AG09319 (cell line): ENCODE data around the gene FRRS1.

Experiments used
- DNase-seq: peaks from one replicate; pipeline ENCODE4 v3.0.0-alpha.2; 2010; ENCODE audit warnings: low read depth; ENCODE audit errors: extremely low read depth
- TF ChIP-seq, protein P1 (sequence below): IDR thresholded peaks from 2 replicates; pipeline ENCODE4 v1.5.1; 2011; ENCODE audit warnings: low read depth, mild to moderate bottlenecking, inconsistent platforms, low read length, moderate library complexity

FRRS1 gene

DNA sequence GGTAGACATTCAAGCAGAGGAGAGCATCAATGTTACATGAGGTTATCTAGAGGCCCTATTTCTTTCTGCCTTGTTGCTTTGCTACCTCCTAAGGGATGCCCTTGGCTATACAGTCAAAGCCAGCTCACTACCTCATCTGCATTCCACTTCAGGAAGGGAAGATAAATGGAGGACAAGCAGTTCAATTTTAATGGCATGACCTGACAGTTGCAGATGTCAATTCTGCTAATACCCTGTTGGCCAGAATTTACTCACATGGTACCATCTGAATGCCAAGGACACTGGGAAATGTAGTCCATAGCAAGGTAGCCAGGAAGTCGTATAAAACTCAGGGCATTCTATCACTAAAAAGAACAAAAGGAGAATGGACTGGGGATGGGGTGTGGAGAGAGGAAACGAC is 89.0 kb downstream of the FRRS1 start:
- DNase-seq = no peak
- TF ChIP-seq, protein P1, sequence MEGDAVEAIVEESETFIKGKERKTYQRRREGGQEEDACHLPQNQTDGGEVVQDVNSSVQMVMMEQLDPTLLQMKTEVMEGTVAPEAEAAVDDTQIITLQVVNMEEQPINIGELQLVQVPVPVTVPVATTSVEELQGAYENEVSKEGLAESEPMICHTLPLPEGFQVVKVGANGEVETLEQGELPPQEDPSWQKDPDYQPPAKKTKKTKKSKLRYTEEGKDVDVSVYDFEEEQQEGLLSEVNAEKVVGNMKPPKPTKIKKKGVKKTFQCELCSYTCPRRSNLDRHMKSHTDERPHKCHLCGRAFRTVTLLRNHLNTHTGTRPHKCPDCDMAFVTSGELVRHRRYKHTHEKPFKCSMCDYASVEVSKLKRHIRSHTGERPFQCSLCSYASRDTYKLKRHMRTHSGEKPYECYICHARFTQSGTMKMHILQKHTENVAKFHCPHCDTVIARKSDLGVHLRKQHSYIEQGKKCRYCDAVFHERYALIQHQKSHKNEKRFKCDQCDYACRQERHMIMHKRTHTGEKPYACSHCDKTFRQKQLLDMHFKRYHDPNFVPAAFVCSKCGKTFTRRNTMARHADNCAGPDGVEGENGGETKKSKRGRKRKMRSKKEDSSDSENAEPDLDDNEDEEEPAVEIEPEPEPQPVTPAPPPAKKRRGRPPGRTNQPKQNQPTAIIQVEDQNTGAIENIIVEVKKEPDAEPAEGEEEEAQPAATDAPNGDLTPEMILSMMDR = no peak

DNA sequence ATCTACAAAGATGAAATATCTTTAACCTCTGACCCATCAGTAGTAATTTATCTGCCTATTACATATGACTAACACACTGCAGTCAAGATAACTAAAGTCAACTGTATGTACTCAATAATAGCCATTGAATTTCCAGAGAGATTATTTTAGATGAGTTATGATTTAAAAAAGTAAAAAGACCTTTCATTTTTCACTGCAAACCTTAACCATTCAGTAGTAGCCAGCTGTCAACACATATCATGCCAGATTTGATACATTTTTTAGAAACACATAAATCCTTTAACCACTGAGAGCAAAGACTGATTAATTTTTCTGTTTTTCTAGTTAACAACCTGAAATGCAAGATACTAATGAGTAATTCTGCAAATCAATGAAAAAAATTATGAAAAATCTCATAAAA is 89.6 kb downstream of the FRRS1 start:
- TF ChIP-seq, protein P1 = no peak
- no peak for DNase-seq

DNA sequence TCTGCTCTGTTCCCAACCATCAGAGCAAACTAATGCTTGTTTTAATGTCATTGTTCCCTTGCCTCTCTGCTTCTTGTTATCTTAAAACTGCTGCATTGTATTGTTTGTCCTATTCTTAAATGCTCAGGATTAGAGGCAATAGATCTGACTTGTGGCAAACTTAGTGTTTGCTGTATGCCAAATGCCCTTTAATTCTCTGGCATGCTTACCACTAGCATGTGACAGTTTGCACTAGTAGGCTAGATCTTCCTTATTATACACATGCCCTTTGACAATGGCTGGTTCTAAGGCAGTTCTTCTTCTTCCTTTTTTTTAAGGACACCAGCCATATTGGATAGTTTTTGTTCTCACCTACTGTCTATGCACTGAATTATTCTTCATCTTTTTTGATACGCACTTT is 90.4 kb downstream of the FRRS1 start:
- TF ChIP-seq, protein P1 = no peak
- no peak for DNase-seq

DNA sequence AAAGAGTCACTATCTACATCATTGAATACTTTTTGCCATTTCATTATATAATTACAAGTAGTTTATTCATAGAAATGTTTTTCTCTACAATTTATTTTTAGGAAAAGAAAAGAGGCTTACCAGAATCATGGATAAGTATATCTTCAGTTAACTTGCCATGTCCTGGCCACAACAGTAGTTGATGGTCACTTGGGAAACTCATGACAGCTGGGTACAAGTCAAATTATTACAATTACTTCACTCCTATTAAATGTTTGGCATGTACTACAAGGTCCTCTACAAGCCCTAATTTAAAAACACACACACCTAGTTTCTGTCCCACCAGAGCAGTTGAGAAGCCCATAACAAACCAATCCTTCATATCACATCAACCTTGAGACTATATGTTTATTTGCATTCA is 91.1 kb downstream of the FRRS1 start:
- DNase-seq = no peak
- TF ChIP-seq, protein P1 = no peak

DNA sequence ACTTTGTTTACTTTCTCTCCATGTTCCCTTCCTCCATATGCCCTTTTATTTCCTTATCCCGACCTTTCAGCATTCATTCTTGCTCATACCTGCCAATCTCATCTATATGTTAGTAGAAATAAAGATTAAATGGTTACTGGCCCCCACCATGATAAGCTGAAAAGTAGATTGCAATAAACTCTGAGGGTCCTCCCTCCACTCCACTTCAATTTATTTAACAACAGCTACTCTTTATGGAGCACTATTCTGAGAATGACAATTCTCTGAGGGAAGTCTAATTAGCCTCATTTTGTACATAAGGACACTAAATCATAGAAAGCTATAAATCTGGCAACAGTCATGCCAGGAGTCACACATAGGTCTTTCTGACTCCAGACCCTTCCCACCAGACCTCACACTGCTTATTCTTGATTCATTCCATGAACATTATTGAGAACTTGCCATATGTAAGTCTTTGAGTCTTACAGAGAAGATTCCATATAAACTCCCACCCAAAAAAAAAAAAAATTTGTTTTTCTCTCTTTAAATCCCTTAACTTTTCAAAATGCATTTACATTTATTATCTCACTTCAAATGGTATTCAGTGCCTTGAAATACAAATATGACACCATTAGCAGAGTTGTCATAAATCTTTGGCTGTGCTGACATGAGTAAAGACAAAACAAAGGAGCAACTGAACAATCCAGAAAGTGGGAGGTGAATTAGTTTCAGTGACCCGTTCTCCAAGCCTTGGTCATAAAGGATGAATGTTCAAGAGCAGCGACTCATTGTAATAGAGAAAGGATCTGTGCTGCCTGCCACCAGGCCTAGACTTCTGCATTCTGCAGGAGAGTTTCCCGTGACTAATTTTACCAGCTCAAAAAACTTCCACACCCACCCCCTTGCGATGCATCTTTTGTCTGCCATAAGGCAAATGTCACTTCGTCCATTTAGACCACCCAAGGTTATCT is 92.0 kb downstream of the FRRS1 start:
- no peak for DNase-seq
- TF ChIP-seq, protein P1 = no peak

DNA sequence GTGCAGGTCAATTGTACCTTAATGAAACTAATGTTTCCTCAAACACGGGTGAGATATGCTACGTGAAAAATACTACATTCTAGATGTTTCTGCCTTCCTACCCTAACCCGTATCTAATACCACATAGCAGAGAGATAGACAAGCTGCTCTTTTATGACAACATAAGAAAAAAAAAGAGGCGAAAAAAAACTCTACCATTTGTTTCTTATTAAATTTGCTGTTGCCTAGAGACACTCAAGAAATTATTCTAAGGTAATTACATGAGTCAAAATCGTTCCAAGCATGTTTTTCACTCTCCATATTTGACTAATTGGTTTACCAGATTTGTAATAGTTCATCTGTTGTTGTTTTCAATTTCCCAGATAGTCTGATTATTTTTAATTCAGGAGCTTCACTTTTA is 93.1 kb downstream of the FRRS1 start:
- DNase-seq = no peak
- TF ChIP-seq, protein P1 = no peak

DNA sequence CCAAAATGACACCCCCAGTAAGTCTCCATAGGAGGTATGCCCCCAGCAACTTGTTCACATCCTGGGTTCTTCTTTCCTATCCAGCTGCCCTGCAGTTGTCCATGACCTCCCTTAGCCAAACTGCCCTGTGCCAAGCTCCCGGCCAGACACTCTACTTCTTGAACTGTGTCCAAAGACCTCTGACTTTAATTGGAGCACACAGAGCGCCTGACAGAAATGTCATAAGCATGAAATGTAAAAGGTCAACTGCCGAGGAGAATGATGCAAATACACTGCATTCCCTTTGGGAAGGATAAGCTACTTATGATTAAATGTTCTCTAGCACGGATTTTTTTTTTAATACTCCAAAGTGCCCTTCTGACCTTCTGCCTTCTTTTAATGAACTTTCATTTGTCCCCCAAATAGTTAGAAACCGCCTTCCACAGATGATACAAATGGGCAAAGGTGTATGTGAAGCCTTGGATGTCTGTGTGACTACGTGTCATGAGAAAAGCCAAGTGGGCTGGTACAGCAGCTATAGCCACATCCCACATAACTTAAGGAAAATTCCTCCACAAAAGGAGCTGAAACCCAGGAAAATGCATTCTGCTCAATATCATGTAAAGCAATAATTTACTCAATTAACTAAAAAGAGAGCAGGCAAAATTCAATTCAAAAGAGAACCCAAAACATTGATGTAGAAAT is 93.8 kb downstream of the FRRS1 start:
- DNase-seq = no peak
- TF ChIP-seq, protein P1 = no peak
